GM12865 (cell line): ENCODE results near the gene TOMM22.
A peak's percentile ranks its signal among the peaks of the same experiment; 100 is the strongest.

Source experiments
- DNase-seq: peaks from one replicate; pipeline ENCODE4 v3.0.0; 2010; ENCODE audit warnings: low read depth
- H3K4me3 ChIP-seq: 2 replicates; pipeline ENCODE4 v1.5.1; 2011; ENCODE audit warnings: mild to moderate bottlenecking, low read depth, low read length, control low read depth
- TF ChIP-seq, protein P1 (sequence below): IDR thresholded peaks from 2 replicates; pipeline ENCODE4 v1.5.1; 2011; ENCODE audit warnings: low read length, control low read depth, low read depth, inconsistent platforms; ENCODE audit not compliant: insufficient read depth; ENCODE audit errors: missing control alignments

TOMM22 gene

DNA sequence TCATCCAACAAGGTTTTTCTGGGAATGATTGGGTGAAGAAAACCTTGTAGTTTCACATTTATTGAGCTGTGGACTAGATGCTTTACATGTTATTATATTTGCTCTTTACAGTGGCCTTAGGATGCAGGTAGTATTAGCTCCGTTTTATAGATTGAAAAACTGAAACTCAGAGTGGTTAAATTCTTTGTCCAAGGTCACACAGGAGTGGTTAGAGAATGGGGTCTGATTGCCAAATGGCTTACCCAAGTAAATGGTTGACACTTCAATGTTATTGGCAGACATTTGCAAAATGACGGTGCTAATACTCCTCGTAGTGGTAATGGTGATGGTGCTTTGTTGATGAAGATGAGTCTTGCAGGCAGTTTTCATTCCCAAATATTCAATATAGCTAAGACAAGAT lies 26.2 kb downstream of the TOMM22 start:
- TF ChIP-seq, protein P1, sequence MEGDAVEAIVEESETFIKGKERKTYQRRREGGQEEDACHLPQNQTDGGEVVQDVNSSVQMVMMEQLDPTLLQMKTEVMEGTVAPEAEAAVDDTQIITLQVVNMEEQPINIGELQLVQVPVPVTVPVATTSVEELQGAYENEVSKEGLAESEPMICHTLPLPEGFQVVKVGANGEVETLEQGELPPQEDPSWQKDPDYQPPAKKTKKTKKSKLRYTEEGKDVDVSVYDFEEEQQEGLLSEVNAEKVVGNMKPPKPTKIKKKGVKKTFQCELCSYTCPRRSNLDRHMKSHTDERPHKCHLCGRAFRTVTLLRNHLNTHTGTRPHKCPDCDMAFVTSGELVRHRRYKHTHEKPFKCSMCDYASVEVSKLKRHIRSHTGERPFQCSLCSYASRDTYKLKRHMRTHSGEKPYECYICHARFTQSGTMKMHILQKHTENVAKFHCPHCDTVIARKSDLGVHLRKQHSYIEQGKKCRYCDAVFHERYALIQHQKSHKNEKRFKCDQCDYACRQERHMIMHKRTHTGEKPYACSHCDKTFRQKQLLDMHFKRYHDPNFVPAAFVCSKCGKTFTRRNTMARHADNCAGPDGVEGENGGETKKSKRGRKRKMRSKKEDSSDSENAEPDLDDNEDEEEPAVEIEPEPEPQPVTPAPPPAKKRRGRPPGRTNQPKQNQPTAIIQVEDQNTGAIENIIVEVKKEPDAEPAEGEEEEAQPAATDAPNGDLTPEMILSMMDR, result no peak
- H3K4me3 ChIP-seq, result peak overlapping the region; percentile 79
- no peak for DNase-seq

- no peak overlapping the region for H3K4me3 ChIP-seq
- no peak for DNase-seq
- TF ChIP-seq, protein P1, result no peak
These were observed 27.5 kb downstream of the TOMM22 start for GRCh38 chr22:38709306-38709705.

DNA sequence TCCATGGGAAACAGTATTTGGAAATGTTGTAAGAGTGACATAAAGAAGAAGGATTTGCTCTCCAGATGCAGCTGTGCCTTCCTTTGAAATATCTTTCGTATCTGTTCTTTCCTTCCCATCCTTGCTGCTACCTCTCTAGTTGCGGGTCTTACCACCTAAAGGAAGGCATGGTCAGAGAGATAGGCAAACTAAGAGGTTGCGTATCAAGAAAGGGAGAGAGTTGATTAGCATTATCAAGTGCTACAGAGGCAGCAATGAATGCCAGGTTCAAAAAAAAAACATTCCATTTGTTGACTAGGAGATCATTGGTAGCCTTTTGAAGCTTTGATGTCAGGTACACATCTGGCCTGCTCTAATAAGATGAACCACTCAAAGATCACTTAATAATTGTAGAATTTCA lies 28.6 kb downstream of the TOMM22 start:
- TF ChIP-seq, protein P1, result no peak
- no peak overlapping the region for H3K4me3 ChIP-seq
- DNase-seq, result no peak

GRCh38 chr22:38710866-38711265 lies 29.1 kb downstream of the TOMM22 start:
- TF ChIP-seq, protein P1, result no peak
- DNase-seq, result no peak
- no peak overlapping the region for H3K4me3 ChIP-seq

GRCh38 chr22:38712486-38713207 lies 30.9 kb downstream of the TOMM22 start:
- DNase-seq, result no peak
- H3K4me3 ChIP-seq, result no peak overlapping the region
- TF ChIP-seq, protein P1, result no peak

GRCh38 chr22:38713921-38714320 lies 32.2 kb downstream of the TOMM22 start:
- no peak overlapping the region for H3K4me3 ChIP-seq
- DNase-seq, result no peak
- TF ChIP-seq, protein P1, result no peak

GRCh38 chr22:38715176-38715764 lies 33.5 kb downstream of the TOMM22 start:
- DNase-seq, result no peak
- TF ChIP-seq, protein P1, result no peak
- H3K4me3 ChIP-seq, result no peak overlapping the region
